T-helper 2 cell treated with Interferon-gamma antibody and Interleukin-4, amounts not matched to agents 5 μg/mL and 100 μg/mL, for 36 hours (primary cell): ENCODE measurements around the gene CYTL1.
A peak's percentile ranks its signal among the peaks of the same experiment; 100 is the strongest.

Experiments used
- DNase-seq: peaks from one replicate; pipeline ENCODE4 v3.0.0; 2021; ENCODE audit warnings: low spot score
- H3K27ac Mint-ChIP-seq: one replicate; pipeline ENCODE4 v1.8.0; 2021; ENCODE audit warnings: mild to moderate bottlenecking, mixed read lengths
- H3K27me3 Mint-ChIP-seq: one replicate; pipeline ENCODE4 v1.8.0; 2021; ENCODE audit warnings: low read depth, mixed read lengths
- H3K36me3 Mint-ChIP-seq: one replicate; pipeline ENCODE4 v1.8.0; 2021; ENCODE audit warnings: low read depth, mixed read lengths
- H3K4me1 Mint-ChIP-seq: one replicate; pipeline ENCODE4 v1.8.0; 2021; ENCODE audit warnings: low read depth, mixed read lengths
- H3K4me3 Mint-ChIP-seq: one replicate; pipeline ENCODE4 v1.8.0; 2022; ENCODE audit warnings: mild to moderate bottlenecking, moderate library complexity, mixed read lengths
- H3K9me3 Mint-ChIP-seq: one replicate; pipeline ENCODE4 v1.8.0; 2021; ENCODE audit warnings: mixed read lengths

CYTL1 gene

DNA sequence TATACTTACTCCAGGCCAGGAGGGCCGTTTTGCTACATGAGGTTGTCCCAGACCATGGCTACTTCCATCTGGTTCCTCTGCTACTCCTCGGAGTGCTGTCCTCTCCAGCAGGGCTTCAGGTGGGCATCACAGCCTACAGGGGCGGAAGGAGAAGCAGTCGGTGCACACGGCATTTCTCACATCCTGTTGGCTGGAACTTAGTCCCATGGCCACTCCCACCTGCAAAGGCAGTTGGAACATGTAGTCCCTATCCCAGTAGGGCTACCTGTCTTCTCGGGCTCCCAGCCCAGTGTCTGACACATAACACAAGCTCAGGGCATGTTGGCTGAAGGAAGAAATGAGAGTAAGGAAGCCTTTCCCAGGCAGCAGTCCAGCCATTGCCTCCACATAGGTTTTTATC is 24.3 kb upstream of the CYTL1 start:
- Mint-ChIP-seq H3K27me3 (peaks cover 9% of the 10 kb centered on the region), H3K27ac (no peak overlapping the region), H3K4me3 (no peak overlapping the region), H3K9me3 (peaks cover 9% of the 10 kb centered on the region), H3K4me1 (no peaks in the 10 kb centered on the region), H3K36me3 (no peaks in the 10 kb centered on the region)
- DNase-seq: no peak

- Mint-ChIP-seq H3K27ac (no peak overlapping the region), H3K4me1 (no peaks in the 10 kb centered on the region), H3K9me3 (peaks cover 9% of the 10 kb centered on the region), H3K27me3 (peaks cover 4% of the 10 kb centered on the region), H3K36me3 (no peaks in the 10 kb centered on the region), H3K4me3 (no peak overlapping the region)
- no peak for DNase-seq
These were observed 22.4 kb upstream of the CYTL1 start for GRCh38 chr4:5041699-5042098.

DNA sequence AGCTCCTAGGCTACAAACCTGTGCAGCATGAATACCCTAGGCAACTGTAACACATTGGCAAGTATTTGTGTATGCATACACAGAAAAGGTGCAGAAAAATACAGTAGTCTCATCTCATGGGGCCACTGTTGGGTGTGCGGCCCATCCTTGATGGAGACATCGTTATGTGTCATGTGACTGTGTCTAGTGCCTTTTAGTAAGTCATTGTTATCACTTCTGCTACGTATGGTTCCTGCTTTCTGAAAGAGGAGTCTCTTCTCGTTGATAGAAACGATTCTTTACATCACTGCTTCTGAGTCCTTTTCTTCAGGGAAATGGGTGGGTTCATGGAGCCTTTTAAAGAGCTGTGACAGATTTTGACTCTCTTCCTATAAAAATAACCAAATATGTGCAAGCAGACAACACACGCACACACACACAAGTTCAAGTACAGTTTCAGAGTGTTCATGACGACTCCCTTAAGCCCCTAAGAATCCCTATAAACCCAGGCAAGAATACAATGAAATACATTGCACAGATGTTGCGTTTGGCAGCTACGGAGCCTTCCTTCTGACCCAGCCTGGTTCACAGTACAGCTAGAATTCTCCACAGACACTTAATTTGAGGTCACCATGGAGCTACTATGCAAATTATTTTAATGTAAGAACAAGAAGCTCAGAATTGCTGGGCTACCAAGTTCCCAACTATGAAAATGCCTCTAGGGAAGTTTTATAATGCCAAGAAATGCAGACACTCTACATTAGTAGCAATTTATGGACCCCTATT is 21.8 kb upstream of the CYTL1 start:
- Mint-ChIP-seq H3K4me1 (no peaks in the 10 kb centered on the region), H3K27ac (no peak overlapping the region), H3K27me3 (peaks cover 4% of the 10 kb centered on the region), H3K36me3 (no peaks in the 10 kb centered on the region), H3K4me3 (no peak overlapping the region), H3K9me3 (peaks cover 7% of the 10 kb centered on the region)
- DNase-seq: no peak

- Mint-ChIP-seq H3K9me3 (no peaks in the 10 kb centered on the region), H3K27ac (no peak overlapping the region), H3K4me3 (no peak overlapping the region), H3K27me3 (no peaks in the 10 kb centered on the region), H3K36me3 (no peaks in the 10 kb centered on the region), H3K4me1 (no peaks in the 10 kb centered on the region)
- DNase-seq: no peak
These were observed 20.5 kb upstream of the CYTL1 start for GRCh38 chr4:5039800-5040199.

DNA sequence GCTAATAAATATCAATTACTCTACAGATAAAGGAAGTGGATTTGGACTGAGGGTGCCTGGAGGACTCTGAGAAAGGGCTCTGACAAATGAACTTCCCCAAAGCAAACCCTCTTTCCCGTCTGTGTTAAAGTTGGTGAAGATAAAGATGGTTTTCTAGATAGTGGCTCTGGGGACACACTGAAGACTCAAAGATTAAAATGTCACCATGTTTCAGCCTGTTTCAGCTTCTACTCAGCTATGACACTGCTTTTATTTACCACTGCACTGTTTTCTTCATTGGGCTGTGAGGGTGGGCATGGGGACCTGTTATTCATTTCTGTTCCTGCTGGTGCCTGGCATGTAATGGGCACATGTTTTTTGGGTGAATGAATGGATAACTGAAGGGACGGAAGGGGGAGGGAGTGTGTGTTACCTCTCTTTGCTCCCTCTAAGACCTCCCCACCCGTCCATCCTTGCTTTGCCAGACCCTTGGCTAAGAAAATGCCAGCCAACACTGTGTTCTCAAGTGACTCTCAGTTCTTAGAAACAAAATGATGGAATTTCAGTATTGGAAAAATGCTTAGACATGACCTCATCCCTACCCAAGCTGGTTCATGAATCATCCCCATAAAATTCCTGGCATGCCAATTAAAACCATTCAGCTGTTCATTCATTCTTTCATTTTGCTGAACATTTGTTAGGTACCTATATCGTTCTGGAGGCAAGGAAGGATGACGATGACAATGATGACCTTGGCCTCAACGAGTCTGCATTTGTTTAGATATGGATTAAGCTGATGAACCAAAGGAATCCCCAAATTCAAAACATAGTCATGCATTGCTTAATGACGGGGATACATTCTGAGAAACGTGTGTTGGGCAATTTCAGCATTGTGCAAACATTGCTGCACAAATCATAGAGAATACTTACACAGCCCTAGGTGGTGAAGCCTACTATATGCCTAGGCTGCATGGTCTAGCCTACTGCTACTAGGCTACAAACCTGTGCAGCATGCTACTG is 18.6 kb upstream of the CYTL1 start:
- DNase-seq: no peak
- no peaks in the 10 kb centered on the region for H3K36me3 Mint-ChIP-seq
- no peak overlapping the region for H3K4me3 Mint-ChIP-seq
- H3K27me3 Mint-ChIP-seq: peaks cover 3% of the 10 kb centered on the region
- peaks cover 7% of the 10 kb centered on the region for H3K4me1 Mint-ChIP-seq
- no peaks in the 10 kb centered on the region for H3K9me3 Mint-ChIP-seq
- H3K27ac Mint-ChIP-seq: no peak overlapping the region

DNA sequence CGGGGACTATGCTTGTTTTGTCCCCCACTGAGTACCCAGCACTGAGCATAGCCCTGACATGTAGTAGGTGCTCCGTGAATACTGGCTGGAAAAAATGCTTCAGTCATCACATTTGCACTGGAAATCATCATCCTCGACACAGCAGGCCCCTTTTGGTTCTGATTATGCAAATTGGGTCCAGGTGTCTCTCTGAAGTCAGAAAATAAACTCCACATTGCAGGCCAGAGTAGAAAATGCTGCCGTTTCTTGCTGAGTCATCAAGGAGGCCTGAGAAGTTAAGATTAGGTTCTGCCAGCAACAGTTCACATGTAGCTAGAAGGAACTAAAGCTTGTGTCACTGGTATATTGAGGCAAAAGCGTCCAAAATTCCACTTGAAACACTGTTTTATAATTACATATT is 17.0 kb upstream of the CYTL1 start:
- H3K9me3 Mint-ChIP-seq: no peaks in the 10 kb centered on the region
- H3K4me3 Mint-ChIP-seq: no peak overlapping the region
- H3K27me3 Mint-ChIP-seq: peaks cover 3% of the 10 kb centered on the region
- peaks cover 8% of the 10 kb centered on the region for H3K4me1 Mint-ChIP-seq
- H3K36me3 Mint-ChIP-seq: no peaks in the 10 kb centered on the region
- no peak for DNase-seq
- H3K27ac Mint-ChIP-seq: no peak overlapping the region

GRCh38 chr4:5034206-5034605 is 14.9 kb upstream of the CYTL1 start:
- peaks cover 8% of the 10 kb centered on the region for H3K4me1 Mint-ChIP-seq
- DNase-seq: no peak
- no peak overlapping the region for H3K27ac Mint-ChIP-seq
- H3K36me3 Mint-ChIP-seq: no peaks in the 10 kb centered on the region
- peaks cover 3% of the 10 kb centered on the region for H3K27me3 Mint-ChIP-seq
- no peaks in the 10 kb centered on the region for H3K9me3 Mint-ChIP-seq
- H3K4me3 Mint-ChIP-seq: no peak overlapping the region

DNA sequence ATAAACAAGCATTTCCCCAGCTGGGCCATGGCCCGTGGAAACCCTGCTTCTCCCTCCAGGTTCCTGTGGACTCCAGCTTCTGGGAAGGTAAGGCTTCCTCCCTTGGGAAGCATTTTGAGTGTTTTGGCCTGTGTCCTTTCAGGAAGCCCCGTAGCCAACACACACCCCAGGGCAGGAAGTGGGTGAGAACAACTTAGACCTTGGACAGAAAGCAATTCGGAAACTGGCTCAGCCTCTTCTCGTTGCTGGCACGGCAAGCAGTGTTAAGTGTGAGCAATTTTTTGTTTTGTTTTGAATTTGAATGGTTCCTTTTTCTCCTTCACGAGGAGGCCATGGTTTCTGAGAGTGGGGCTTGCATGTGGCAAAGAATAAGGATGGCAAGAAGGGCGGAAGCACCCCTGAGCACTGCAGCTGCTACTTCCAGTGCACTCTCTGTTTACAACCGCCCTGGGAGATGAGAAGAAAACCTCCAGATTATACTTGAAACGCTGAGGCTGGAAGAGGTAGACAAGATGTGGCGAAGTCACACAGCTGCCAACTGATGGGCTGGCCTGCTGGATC is 14.1 kb upstream of the CYTL1 start:
- Mint-ChIP-seq H3K9me3 (no peaks in the 10 kb centered on the region), H3K36me3 (no peaks in the 10 kb centered on the region), H3K4me3 (peak overlapping the region; percentile 47), H3K4me1 (peaks cover 8% of the 10 kb centered on the region), H3K27ac (peak overlapping the region; percentile 73), H3K27me3 (peaks cover 3% of the 10 kb centered on the region)
- no peak for DNase-seq

DNA sequence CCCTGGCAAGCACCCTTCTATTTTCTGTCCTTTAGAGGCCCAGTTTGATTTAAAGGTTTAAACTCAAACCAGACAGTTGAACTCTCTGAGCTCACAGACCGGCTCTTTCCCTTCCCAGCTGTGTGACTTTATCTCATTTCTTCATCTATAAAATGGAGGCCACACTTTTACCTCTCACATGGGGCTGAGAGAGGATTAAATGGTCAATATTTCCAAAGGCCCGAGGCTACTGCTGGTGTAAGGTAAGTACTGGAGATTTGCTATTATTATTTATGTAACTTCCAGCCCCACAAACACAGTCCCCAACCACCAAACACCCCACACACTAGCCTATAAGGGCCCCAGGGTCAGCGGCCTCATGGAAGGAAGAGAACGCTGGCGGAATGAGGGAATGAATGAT is 13.6 kb upstream of the CYTL1 start:
- Mint-ChIP-seq H3K27me3 (peaks cover 3% of the 10 kb centered on the region), H3K4me1 (peaks cover 8% of the 10 kb centered on the region), H3K27ac (no peak overlapping the region), H3K36me3 (no peaks in the 10 kb centered on the region), H3K4me3 (no peak overlapping the region), H3K9me3 (no peaks in the 10 kb centered on the region)
- no peak for DNase-seq

- Mint-ChIP-seq H3K27ac (no peak overlapping the region), H3K4me3 (no peak overlapping the region), H3K36me3 (no peaks in the 10 kb centered on the region), H3K4me1 (peaks cover 8% of the 10 kb centered on the region), H3K9me3 (no peaks in the 10 kb centered on the region), H3K27me3 (peaks cover 3% of the 10 kb centered on the region)
- no peak for DNase-seq
These were observed 11.7 kb upstream of the CYTL1 start for GRCh38 chr4:5030927-5031326.

- peaks cover 8% of the 10 kb centered on the region for H3K4me1 Mint-ChIP-seq
- no peak for DNase-seq
- no peaks in the 10 kb centered on the region for H3K9me3 Mint-ChIP-seq
- peaks cover 3% of the 10 kb centered on the region for H3K27me3 Mint-ChIP-seq
- H3K4me3 Mint-ChIP-seq: no peak overlapping the region
- no peak overlapping the region for H3K27ac Mint-ChIP-seq
- H3K36me3 Mint-ChIP-seq: no peaks in the 10 kb centered on the region
These were observed 11.0 kb upstream of the CYTL1 start for GRCh38 chr4:5030221-5030620.

DNA sequence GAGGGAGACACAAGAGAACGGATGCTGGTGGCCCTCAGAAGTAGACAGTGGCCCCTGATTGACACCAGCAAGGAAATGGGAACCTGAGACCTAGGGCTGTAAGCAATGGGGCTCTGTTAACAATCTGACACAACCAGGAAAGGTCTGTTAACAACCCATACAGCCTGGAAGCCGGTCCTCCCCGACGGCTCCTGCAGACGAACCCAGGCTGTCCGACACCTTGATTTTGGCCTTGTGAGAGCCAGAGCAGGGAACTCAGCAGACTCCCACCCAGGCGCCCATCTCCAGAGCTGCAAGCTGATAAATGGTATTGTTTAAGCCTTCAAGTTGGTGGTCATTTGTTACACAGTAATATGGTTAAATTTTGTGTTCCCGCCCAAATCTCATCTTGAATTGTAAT is 10.2 kb upstream of the CYTL1 start:
- Mint-ChIP-seq H3K4me1 (peaks cover 8% of the 10 kb centered on the region), H3K27me3 (peaks cover 3% of the 10 kb centered on the region), H3K4me3 (no peak overlapping the region), H3K27ac (no peak overlapping the region), H3K9me3 (no peaks in the 10 kb centered on the region), H3K36me3 (no peaks in the 10 kb centered on the region)
- no peak for DNase-seq

- no peaks in the 10 kb centered on the region for H3K36me3 Mint-ChIP-seq
- no peak for DNase-seq
- no peak overlapping the region for H3K27ac Mint-ChIP-seq
- peaks cover 5% of the 10 kb centered on the region for H3K4me1 Mint-ChIP-seq
- H3K27me3 Mint-ChIP-seq: peaks cover 2% of the 10 kb centered on the region
- H3K9me3 Mint-ChIP-seq: no peaks in the 10 kb centered on the region
- H3K4me3 Mint-ChIP-seq: no peak overlapping the region
These were observed 9.2 kb upstream of the CYTL1 start for GRCh38 chr4:5028480-5028879.

DNA sequence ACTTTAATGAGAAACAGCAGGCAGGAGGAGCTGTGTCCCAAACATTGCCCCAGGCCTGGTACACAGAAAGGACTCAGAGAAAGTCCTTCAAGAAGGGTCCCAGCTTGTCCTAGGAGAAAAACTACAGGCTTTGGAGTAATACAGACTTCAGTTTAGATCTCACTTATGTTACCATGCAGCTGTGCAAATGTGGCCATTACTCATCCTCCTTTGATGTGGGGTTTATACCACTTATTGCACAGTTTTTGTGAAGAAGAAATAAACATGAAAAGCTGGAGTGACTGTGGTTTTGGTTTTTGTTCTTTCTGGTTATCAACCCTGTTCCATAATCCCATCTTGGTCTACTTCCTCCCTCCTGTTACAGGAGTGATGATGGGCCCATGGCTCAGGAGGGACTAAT is 8.1 kb upstream of the CYTL1 start:
- Mint-ChIP-seq H3K4me3 (no peak overlapping the region), H3K9me3 (no peaks in the 10 kb centered on the region), H3K27ac (no peak overlapping the region), H3K36me3 (no peaks in the 10 kb centered on the region), H3K27me3 (no peaks in the 10 kb centered on the region), H3K4me1 (no peaks in the 10 kb centered on the region)
- DNase-seq: no peak
